ENCODE results near the gene FOLR2. TPM values are rescaled to one million over a fixed set of nuclear protein-coding genes. Genes with fewer than 3 reads are reported as not detected.

Gene FOLR2
- total RNA-seq, 4 donors from 2014 or later = 7.5 to 14.6 (median 13.0) TPM

GRCh38 chr11:72235351-72236057 is 18.9 kb downstream of the FOLR2 start:
- no peaks in the 10 kb centered on the region for H3K27me3 ChIP-seq
- intact Hi-C loops (cut with DNase I; ENCODE audit: low total_unique reads) = loop anchor here (5.0 kb wide), 1 partner anchor 177 kb away; no protein-coding TSS in a partner anchor
- no peak for ATAC-seq
- H3K36me3 ChIP-seq = peaks cover 0 to 68% of the 10 kb centered on the region in 2 donors
- TF ChIP-seq POLR2A (IDR thresholded peaks at IDR 0.05) = no peak
- TF ChIP-seq CTCF (IDR thresholded peaks at IDR 0.05 in 4 of 5, conservative IDR thresholded peaks at IDR 0.05 in 1 of 5) = no peak
- no peaks in the 10 kb centered on the region for H3K9me3 ChIP-seq
- no peak overlapping the region for H3K4me3 ChIP-seq
- H3K27ac ChIP-seq = no peak overlapping the region
- no peak for DNase-seq
- H3K4me1 ChIP-seq = peaks cover 7 to 18% of the 10 kb centered on the region in 2 donors
- in situ Hi-C loops (cut with MboI; ENCODE audit: low sequenced_read_pairs in 4 of 4) = loop anchor here in 1 of 4 donors (10.0 kb wide), 1 partner anchor 189 kb away; no protein-coding TSS in a partner anchor

- Histone ChIP-seq H3K9me3 (no peaks in the 10 kb centered on the region), H3K4me1 (peaks cover 10 to 22% of the 10 kb centered on the region in 2 donors), H3K27me3 (peaks cover 0 to 5% (median 3%) of the 10 kb centered on the region in 3 donors), H3K27ac (peak overlapping the region in 2 of 4 donors; percentile 15 to 27), H3K4me3 (no peak overlapping the region), H3K36me3 (peaks cover 0 to 61% of the 10 kb centered on the region in 2 donors)
- in situ Hi-C loops (cut with MboI; ENCODE audit: low sequenced_read_pairs in 4 of 4) (loop anchor here in 1 of 4 donors (10.0 kb wide), 1 partner anchor 189 kb away; no protein-coding TSS in a partner anchor), intact Hi-C loops (cut with DNase I; ENCODE audit: low total_unique reads) (loop anchor here (5.0 kb wide), 1 partner anchor 176 kb away; no protein-coding TSS in a partner anchor)
- DNase-seq (no peak), ATAC-seq (no peak)
- TF ChIP-seq CTCF (IDR thresholded peaks at IDR 0.05 in 4 of 5, conservative IDR thresholded peaks at IDR 0.05 in 1 of 5) = no peak
- no peak for TF ChIP-seq POLR2A (IDR thresholded peaks at IDR 0.05)
Measured at GRCh38 chr11:72236083-72236697, 19.6 kb downstream of the FOLR2 start.

GRCh38 chr11:72236774-72237111 is 20.1 kb downstream of the FOLR2 start:
- Histone ChIP-seq H3K27me3 (peaks cover 2 to 7% (median 5%) of the 10 kb centered on the region in 3 donors), H3K9me3 (no peaks in the 10 kb centered on the region), H3K4me1 (peaks cover 10 to 22% of the 10 kb centered on the region in 2 donors), H3K36me3 (peaks cover 0 to 55% of the 10 kb centered on the region in 2 donors), H3K27ac (peak overlapping the region in 2 of 4 donors; percentile 15 to 27), H3K4me3 (no peak overlapping the region)
- DNase-seq (no peak), ATAC-seq (no peak)
- intact Hi-C loops (cut with DNase I; ENCODE audit: low total_unique reads) (loop anchor here (5.0 kb wide), 1 partner anchor 176 kb away; no protein-coding TSS in a partner anchor), in situ Hi-C loops (cut with MboI; ENCODE audit: low sequenced_read_pairs in 4 of 4) (loop anchor here in 1 of 4 donors (10.0 kb wide), 1 partner anchor 188 kb away; no protein-coding TSS in a partner anchor)
- no peak for TF ChIP-seq CTCF (IDR thresholded peaks at IDR 0.05 in 4 of 5, conservative IDR thresholded peaks at IDR 0.05 in 1 of 5)
- no peak for TF ChIP-seq POLR2A (IDR thresholded peaks at IDR 0.05)

GRCh38 chr11:72237112-72237931 is 20.7 kb downstream of the FOLR2 start:
- TF ChIP-seq POLR2A (IDR thresholded peaks at IDR 0.05) = no peak
- no peak for TF ChIP-seq CTCF (IDR thresholded peaks at IDR 0.05 in 4 of 5, conservative IDR thresholded peaks at IDR 0.05 in 1 of 5)
- peak overlapping the region in 2 of 4 donors; percentile 15 to 27 for H3K27ac ChIP-seq
- H3K9me3 ChIP-seq = no peaks in the 10 kb centered on the region
- in situ Hi-C loops (cut with MboI; ENCODE audit: low sequenced_read_pairs in 4 of 4) = loop anchor here in 1 of 4 donors (10.0 kb wide), 1 partner anchor 187 kb away; no protein-coding TSS in a partner anchor
- peaks cover 5 to 12% (median 8%) of the 10 kb centered on the region in 3 donors for H3K27me3 ChIP-seq
- H3K4me3 ChIP-seq = no peak overlapping the region
- DNase-seq (peak in 1 of 2 donors; percentile 12), ATAC-seq (no peak)
- intact Hi-C loops (cut with DNase I; ENCODE audit: low total_unique reads) = loop anchor here (5.0 kb wide), 1 partner anchor 175 kb away; no protein-coding TSS in a partner anchor
- peaks cover 10 to 22% of the 10 kb centered on the region in 2 donors for H3K4me1 ChIP-seq
- peaks cover 0 to 50% of the 10 kb centered on the region in 2 donors for H3K36me3 ChIP-seq

Measured in gastrocnemius medialis (tissue), 4 donors.